Vagina (tissue), 2 donors: Measurements from ENCODE around the gene CENPC. TPM values are rescaled to one million over a fixed set of nuclear protein-coding genes. Genes with fewer than 3 reads are reported as not detected.

Experiments
- DNase-seq, 2 donors: peaks; one replicate each; pipeline ENCODE4 v3.0.0-alpha.2; 2017; ENCODE audit errors: extremely low spot score in 2 of 2
- H3K27ac ChIP-seq: fragments of 200-600 bp; sonication (generic); one replicate; pipeline ENCODE4 v1.5.1; 2019
- H3K27me3 ChIP-seq: fragments of 200-600 bp; sonication (generic); one replicate; pipeline ENCODE4 v1.5.1; 2019
- H3K36me3 ChIP-seq, 2 donors: fragments of 200-600 bp; sonication (generic); one replicate each; pipeline ENCODE4 v1.5.1; 2017 to 2019
- H3K4me1 ChIP-seq: fragments of 200-600 bp; sonication (generic); one replicate; pipeline ENCODE4 v1.5.1; 2019
- H3K4me3 ChIP-seq, 2 donors: fragments of 200-600 bp; sonication (generic); 1 replicate in 1 of 2; 2 replicates in 1 of 2; pipeline ENCODE4 v1.5.1; 2016 to 2019
- H3K9me3 ChIP-seq: fragments of 200-600 bp; sonication (generic); one replicate; pipeline ENCODE4 v1.5.1; 2019
- POLR2A ChIP-seq, 2 donors: fragments of 450-650 bp; IDR thresholded peaks; one replicate each; pipeline ENCODE4 v1.6.1; 2017; ENCODE audit warnings: antibody characterized with exemption in 2 of 2, mild to moderate bottlenecking in 2 of 2, moderate library complexity in 2 of 2
- POLR2AphosphoS5 ChIP-seq, 2 donors: sonication (generic); formaldehyde crosslinking; IDR thresholded peaks; one replicate each; pipeline ENCODE4 v1.9.0; 2017; ENCODE audit warnings: antibody characterized with exemption in 2 of 2, mild to moderate bottlenecking in 2 of 2, low read depth in 1 of 2; ENCODE audit not compliant: insufficient read depth in 1 of 2
- intact Hi-C: fragments of 100-400 bp; cut with DNase I; formaldehyde crosslinking; loops from one replicate; pipeline ENCODE4 v1.15.1; 2023
- total RNA-seq: library from RNA; depleted of rRNA; stranded (reverse); fragments of >200 nt; gene quantifications from one replicate; pipeline ENCODE4 v1.2.3, GENCODE V29; 2016
- TF ChIP-seq, protein P1 (sequence below), 3 experiments: fragments of 450-650 bp in 2 of 3; fragments of 200-600 bp in 1 of 3; sonication (generic) in 1 of 3; IDR thresholded peaks; one replicate each; pipeline ENCODE4 v1.5.1; 2017 to 2019; ENCODE audit warnings: antibody characterized with exemption in 3 of 3, mild to moderate bottlenecking in 2 of 3, moderate library complexity in 2 of 3

CENPC gene
- total RNA-seq, 1 donor from 2014 or later = 24.6 TPM

DNA sequence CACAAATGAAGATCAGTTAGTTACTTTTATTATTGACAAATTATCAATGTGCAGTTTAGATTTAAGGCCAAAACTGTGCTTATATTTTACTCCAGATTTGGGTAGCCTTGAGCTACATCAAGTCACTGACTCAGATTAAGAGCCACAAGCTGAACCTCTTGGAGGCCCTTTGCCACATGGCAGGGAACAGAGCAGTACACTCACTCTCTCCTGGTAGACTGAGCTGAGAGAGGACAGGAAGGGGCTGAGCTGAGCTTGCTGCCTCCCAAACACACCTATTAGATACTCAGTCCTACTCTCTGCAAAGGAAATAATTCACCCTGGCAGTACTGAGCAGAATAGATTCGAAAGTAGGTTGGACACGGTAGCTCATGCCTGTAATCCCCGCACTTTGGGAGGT is 21.0 kb upstream of the CENPC start:
- intact Hi-C loops = no loop called here
- Histone ChIP-seq H3K9me3 (no peaks in the 10 kb centered on the region), H3K27ac (no peak overlapping the region), H3K36me3 (no peaks in the 10 kb centered on the region), H3K27me3 (no peaks in the 10 kb centered on the region), H3K4me3 (no peak overlapping the region), H3K4me1 (no peaks in the 10 kb centered on the region)
- no peak for TF ChIP-seq POLR2A (IDR thresholded peaks at IDR 0.05)
- TF ChIP-seq, protein P1, sequence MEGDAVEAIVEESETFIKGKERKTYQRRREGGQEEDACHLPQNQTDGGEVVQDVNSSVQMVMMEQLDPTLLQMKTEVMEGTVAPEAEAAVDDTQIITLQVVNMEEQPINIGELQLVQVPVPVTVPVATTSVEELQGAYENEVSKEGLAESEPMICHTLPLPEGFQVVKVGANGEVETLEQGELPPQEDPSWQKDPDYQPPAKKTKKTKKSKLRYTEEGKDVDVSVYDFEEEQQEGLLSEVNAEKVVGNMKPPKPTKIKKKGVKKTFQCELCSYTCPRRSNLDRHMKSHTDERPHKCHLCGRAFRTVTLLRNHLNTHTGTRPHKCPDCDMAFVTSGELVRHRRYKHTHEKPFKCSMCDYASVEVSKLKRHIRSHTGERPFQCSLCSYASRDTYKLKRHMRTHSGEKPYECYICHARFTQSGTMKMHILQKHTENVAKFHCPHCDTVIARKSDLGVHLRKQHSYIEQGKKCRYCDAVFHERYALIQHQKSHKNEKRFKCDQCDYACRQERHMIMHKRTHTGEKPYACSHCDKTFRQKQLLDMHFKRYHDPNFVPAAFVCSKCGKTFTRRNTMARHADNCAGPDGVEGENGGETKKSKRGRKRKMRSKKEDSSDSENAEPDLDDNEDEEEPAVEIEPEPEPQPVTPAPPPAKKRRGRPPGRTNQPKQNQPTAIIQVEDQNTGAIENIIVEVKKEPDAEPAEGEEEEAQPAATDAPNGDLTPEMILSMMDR (IDR thresholded peaks at IDR 0.05) = no peak
- TF ChIP-seq POLR2AphosphoS5 (IDR thresholded peaks at IDR 0.05; ENCODE audit: insufficient read depth in 1 of 2, low read depth in 1 of 2) = no peak
- DNase-seq = no peak

DNA sequence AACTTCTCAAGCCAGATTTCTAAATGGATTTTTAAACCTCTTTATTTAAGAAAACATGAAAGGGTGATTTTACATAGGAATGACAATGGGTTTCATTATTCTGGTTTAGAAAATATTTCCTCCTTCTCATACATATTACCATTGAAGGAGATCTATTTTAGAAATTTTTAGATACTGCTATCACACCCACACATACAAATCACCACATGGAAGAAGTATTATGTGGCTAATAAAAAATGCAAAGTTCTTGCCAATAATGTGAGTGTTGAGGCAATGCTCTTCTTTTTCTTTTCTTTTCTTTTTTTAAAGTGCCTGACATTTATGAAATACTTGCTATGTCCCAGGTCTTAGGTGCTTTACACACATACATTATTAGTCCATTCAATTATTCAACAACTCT is 20.0 kb upstream of the CENPC start:
- H3K4me1 ChIP-seq = no peaks in the 10 kb centered on the region
- H3K27ac ChIP-seq = no peak overlapping the region
- intact Hi-C loops = no loop called here
- no peaks in the 10 kb centered on the region for H3K36me3 ChIP-seq
- H3K27me3 ChIP-seq = no peaks in the 10 kb centered on the region
- no peak overlapping the region for H3K4me3 ChIP-seq
- TF ChIP-seq POLR2AphosphoS5 (IDR thresholded peaks at IDR 0.05; ENCODE audit: insufficient read depth in 1 of 2, low read depth in 1 of 2) = no peak
- TF ChIP-seq, protein P1 (IDR thresholded peaks at IDR 0.05) = no peak
- TF ChIP-seq POLR2A (IDR thresholded peaks at IDR 0.05) = no peak
- no peaks in the 10 kb centered on the region for H3K9me3 ChIP-seq
- DNase-seq = no peak

DNA sequence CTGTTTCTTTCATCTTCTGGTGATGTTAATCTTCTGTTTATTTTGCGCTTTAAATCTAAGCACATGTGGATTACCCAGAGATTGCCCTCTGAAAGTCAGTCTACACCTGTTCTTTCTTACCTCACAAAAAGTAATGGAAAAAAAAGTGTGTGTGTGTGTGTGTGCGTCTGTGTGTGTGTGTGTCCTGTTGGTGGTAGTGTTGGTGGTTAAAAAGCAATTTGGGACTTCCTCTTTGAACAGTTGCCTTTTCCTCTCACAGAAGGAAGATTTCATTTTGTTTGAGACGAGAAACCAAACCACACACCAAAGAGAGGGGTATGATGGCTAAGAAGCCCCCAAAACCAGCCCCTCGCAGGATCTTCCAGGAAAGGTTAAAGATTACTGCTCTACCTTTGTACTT is 13.2 kb upstream of the CENPC start, which contains the start of gene STAP1:
TSS of gene STAP1 (plus strand) at position 235 of the 400 bp plus-strand sequence. CDS start at position 318, 83 bp downstream.
- TF ChIP-seq, protein P1 (IDR thresholded peaks at IDR 0.05) = no peak
- TF ChIP-seq POLR2AphosphoS5 (IDR thresholded peaks at IDR 0.05; ENCODE audit: insufficient read depth in 1 of 2, low read depth in 1 of 2) = no peak
- Histone ChIP-seq H3K36me3 (no peaks in the 10 kb centered on the region), H3K4me1 (no peaks in the 10 kb centered on the region), H3K4me3 (no peak within 1 kb of the TSS), H3K27me3 (no peaks in the 10 kb centered on the region), H3K9me3 (no peaks in the 10 kb centered on the region), H3K27ac (no peak within 1 kb of the TSS)
- intact Hi-C loops = no loop called here
- no peak for DNase-seq

DNA sequence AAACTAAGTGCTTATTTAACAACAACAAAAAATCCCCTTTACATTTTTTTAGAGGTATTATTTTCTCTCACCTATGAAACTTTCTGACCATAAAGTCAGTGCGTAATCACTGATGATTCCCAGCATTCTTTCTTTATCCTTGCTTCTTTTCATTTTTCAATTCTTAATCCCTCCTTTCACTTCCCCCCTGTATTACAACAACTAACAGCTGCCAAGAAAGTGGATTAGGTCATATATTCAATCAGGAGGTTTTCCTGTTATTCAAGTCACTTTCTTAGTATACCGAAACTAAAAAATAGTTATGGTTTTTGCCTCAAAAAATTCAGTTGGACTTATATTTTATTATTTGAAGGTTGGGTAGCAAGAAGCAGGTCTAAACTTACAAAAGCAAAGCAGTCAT is 11.1 kb upstream of the CENPC start:
- H3K36me3 ChIP-seq = no peaks in the 10 kb centered on the region
- no peak overlapping the region for H3K4me3 ChIP-seq
- H3K27ac ChIP-seq = no peak overlapping the region
- intact Hi-C loops = no loop called here
- H3K9me3 ChIP-seq = no peaks in the 10 kb centered on the region
- no peak for DNase-seq
- H3K27me3 ChIP-seq = no peaks in the 10 kb centered on the region
- no peaks in the 10 kb centered on the region for H3K4me1 ChIP-seq
- TF ChIP-seq POLR2A (IDR thresholded peaks at IDR 0.05) (no peak), POLR2AphosphoS5 (IDR thresholded peaks at IDR 0.05; ENCODE audit: insufficient read depth in 1 of 2, low read depth in 1 of 2) (no peak)
- TF ChIP-seq, protein P1 (IDR thresholded peaks at IDR 0.05) = no peak

DNA sequence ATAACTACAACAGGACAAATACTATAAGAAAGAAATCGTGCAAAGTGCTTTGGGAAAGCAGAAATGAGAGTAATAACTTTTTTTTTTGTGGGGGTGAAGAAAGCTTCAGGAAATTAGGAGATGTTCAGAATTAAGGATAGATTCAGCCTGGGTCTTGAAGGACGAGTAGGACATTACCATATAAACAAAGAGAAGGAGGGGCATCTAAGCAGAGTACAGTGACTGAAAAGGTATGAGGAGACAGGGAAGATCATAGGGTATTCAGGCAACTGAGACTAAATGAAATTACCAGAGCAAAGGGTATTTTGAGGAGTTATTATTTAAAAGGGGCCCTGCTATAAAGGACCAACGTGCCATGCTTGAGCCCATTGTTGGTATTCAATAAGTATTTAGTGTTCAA is 10.1 kb upstream of the CENPC start:
- H3K9me3 ChIP-seq = no peaks in the 10 kb centered on the region
- TF ChIP-seq, protein P1 (IDR thresholded peaks at IDR 0.05) = no peak
- no peak for TF ChIP-seq POLR2AphosphoS5 (IDR thresholded peaks at IDR 0.05; ENCODE audit: insufficient read depth in 1 of 2, low read depth in 1 of 2)
- TF ChIP-seq POLR2A (IDR thresholded peaks at IDR 0.05) = no peak
- no peak overlapping the region for H3K4me3 ChIP-seq
- intact Hi-C loops = no loop called here
- no peak overlapping the region for H3K27ac ChIP-seq
- no peak for DNase-seq
- H3K4me1 ChIP-seq = no peaks in the 10 kb centered on the region
- H3K27me3 ChIP-seq = no peaks in the 10 kb centered on the region
- H3K36me3 ChIP-seq = no peaks in the 10 kb centered on the region
